ENCODE measurements around the gene ZNF566.

DNA sequence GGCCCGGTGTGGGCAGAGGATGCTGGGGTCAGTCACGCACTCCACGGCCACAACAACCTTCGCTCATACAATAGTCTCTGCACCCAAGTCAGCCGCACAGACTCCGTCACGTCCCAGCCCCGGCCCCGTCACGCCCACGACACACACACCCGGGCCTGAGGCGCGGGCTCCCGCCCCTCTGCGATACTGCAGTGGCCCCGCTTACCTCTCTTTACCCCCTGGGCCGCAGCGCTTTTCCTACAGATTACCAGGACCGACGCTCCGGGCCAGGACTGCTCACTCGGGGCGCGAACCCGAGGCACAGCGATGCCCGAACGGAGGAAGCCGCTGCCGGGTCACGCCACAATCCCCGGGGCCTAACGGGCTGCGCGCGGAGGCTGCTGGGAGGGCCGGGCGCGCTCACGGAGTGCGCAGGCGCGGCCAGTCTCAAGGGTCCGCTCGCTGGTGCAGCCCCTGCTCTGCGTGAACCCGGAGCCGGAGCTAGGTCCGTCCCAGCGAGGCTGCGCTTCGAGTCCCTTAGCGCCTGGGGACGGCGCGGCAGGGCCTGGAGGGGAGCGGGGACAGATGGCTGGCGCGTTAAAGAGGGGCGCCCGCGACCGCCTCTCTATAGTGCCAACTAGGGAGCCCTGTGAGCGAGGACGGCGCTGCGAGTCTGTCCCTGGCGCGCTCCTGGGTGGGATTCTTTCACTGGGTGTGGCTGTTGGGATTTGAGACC is 70.9 kb downstream of the ZNF566 start, which contains the start of gene ZFP82:
- TF ChIP-seq EZH2 (IDR thresholded peaks at IDR 0.05; ENCODE audit: insufficient read depth, poor library complexity, severe bottlenecking), result no peak
- no peak for TF ChIP-seq EZH2phosphoT487 (IDR thresholded peaks at IDR 0.05; ENCODE audit: insufficient read depth, low read depth)

Data from GM23248 (cell line).